ENCODE data around the gene OR10H5.
"Not testable (repeated sequence)": the region's sequence is repeated elsewhere in the genome, so short reads cannot be mapped to it uniquely, and the experiment has no call there.

The OR10H5 gene

DNA sequence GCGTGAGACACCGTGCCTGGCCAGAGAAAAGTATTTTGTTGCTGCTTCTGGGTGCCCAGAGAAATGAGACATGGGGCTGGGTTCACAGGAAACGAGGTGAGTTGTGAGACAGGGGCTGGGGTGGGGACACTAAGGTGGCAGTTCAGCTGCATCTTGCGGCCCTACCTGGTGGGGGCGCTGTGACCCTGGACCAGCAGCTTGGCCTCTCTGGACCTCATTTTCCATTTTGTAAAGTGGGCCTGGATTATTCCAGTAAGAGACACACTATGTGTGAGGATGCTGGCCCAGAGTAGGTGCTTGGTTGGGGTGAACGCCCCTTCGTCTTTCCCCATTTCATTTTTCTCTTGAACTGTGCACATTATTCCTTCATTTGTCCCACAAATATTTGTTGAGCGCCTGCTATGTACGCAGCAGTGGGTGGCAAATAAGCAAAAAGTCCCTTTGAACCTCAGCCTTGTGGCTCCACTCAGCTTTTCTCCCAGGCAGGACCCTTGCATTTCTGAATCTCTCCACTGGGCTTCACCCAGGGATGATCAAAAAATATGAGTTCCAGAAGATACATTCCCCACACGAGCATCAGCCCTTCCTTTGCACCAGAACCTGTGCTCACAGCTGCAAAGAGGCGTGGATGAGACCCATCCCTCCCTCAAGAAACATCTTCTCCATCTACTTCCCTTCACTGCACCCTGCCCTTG, 54.6 kb downstream of the OR10H5 start:
- H3K27ac ChIP-seq = no peak overlapping the region
- TF ChIP-seq ZFX (IDR thresholded peaks at IDR 0.05; ENCODE audit: borderline replicate concordance) = no peak
- TF ChIP-seq, protein P1, sequence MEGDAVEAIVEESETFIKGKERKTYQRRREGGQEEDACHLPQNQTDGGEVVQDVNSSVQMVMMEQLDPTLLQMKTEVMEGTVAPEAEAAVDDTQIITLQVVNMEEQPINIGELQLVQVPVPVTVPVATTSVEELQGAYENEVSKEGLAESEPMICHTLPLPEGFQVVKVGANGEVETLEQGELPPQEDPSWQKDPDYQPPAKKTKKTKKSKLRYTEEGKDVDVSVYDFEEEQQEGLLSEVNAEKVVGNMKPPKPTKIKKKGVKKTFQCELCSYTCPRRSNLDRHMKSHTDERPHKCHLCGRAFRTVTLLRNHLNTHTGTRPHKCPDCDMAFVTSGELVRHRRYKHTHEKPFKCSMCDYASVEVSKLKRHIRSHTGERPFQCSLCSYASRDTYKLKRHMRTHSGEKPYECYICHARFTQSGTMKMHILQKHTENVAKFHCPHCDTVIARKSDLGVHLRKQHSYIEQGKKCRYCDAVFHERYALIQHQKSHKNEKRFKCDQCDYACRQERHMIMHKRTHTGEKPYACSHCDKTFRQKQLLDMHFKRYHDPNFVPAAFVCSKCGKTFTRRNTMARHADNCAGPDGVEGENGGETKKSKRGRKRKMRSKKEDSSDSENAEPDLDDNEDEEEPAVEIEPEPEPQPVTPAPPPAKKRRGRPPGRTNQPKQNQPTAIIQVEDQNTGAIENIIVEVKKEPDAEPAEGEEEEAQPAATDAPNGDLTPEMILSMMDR (IDR thresholded peaks at IDR 0.05) = peak; percentile 39

DNA sequence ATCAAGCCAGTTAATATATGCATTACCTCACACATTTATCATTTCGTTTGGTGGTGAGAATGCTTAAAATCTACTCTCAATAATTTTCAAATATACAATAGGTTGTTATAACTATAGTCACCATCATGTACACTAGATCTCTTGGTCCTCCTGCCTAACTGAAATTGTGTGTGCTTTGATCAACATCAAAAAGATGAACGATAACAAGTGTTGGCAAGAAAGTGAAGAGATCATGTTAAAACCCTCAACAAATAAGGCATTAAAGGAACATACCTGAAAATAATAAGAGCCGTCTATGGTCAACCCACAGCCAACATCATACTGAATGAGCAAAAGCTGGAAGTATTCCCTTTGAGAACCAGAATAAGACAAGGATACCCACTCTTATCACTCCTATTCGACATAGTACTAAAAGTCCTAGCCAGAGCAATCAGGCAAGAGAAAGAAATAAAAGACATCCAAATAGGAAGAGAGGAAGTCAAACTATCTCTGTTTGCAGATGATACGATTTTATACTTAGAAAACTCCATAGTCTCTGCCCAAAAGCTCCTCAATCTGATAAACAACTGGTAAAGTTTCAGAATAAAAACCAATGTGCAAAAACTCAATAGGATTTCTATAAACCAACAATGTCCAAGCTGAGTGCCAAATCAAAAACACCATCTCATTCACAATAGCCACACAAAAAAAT, 55.9 kb downstream of the OR10H5 start:
- H3K27ac ChIP-seq = no peak overlapping the region
- TF ChIP-seq, protein P1 (IDR thresholded peaks at IDR 0.05) = no peak
- no peak for TF ChIP-seq ZFX (IDR thresholded peaks at IDR 0.05; ENCODE audit: borderline replicate concordance)

DNA sequence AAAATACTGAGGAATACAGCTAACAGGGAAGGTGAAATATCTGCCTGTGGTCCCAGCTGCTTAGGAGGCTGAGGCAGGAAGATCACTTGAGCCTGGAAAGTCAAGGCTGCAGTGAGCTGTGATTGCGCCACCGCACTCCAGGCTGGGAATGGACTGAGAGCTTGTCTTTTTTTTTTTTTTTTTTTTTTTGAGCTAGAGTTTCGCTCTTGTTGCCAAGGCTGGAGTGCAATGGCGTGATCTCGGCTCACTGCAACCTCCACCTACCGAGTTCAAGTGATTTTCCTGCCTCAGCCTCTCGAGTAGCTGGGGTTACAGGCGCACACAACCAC, 56.4 kb downstream of the OR10H5 start:
- H3K27ac ChIP-seq = not testable (repeated sequence)

DNA sequence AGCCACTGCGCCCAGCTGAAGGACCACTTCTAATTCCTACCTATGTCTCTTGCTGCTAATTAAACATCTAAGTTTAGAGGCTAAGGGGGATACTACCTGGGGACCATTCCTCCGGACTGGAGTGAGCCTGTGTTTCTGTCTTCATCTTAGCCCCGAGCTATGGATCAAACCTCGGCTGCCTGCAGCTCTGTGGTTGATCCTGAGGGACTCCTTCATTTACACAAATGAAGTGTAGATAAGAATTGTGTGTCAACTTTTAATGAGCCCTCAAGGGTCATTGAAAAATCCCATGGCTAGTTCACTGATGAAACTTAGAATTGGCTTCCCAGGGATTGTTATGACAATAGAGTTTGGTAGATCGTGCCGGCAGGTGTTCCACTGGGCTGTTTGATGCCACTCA, 59.5 kb downstream of the OR10H5 start:
- no peak overlapping the region for H3K27ac ChIP-seq
- TF ChIP-seq, protein P1 (IDR thresholded peaks at IDR 0.05) = no peak
- TF ChIP-seq ZFX (IDR thresholded peaks at IDR 0.05; ENCODE audit: borderline replicate concordance) = no peak

DNA sequence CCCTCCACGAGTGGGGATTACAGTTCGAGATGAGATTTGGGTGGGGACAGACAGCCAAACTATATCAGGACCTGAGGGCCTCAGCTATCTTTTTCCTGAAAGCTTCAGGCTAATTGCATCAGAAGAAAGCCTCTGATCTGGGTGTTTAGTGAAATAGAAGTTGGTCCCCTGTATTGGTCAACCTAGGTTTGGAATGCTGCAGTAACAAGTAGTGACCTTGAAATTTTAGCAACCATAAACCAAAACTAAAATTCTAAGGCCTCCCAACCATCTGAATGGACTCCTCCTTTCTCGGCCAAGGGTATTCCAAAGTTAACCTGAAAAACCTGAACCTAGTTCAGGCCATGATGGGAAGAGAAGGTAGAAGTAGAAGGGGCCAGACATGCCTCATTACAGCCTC, 62.9 kb downstream of the OR10H5 start:
- TF ChIP-seq, protein P1 (IDR thresholded peaks at IDR 0.05) = no peak
- no peak for TF ChIP-seq ZFX (IDR thresholded peaks at IDR 0.05; ENCODE audit: borderline replicate concordance)
- H3K27ac ChIP-seq = no peak overlapping the region

All from 22Rv1 (cell line).